Osteocyte (in vitro differentiated cells): ENCODE measurements around the gene ARHGEF26. TPM values are rescaled to one million over a fixed set of nuclear protein-coding genes. Genes with fewer than 3 reads are reported as not detected.

ENCODE experiments used
- DNase-seq: peaks from one replicate; pipeline ENCODE4 v3.0.0; 2021; ENCODE audit warnings: mixed read lengths; ENCODE audit not compliant: unreplicated experiment; ENCODE audit errors: extremely low spot score
- H3K27ac Mint-ChIP-seq: one replicate; pipeline ENCODE4 v1.8.0; 2021; ENCODE audit warnings: mild to moderate bottlenecking, mixed read lengths; ENCODE audit not compliant: unreplicated experiment
- H3K27me3 Mint-ChIP-seq: one replicate; pipeline ENCODE4 v1.8.0; 2021; ENCODE audit warnings: mixed read lengths; ENCODE audit not compliant: unreplicated experiment
- H3K36me3 Mint-ChIP-seq: one replicate; pipeline ENCODE4 v1.8.0; 2021; ENCODE audit warnings: mixed read lengths; ENCODE audit not compliant: unreplicated experiment
- H3K4me1 Mint-ChIP-seq: one replicate; pipeline ENCODE4 v1.8.0; 2021; ENCODE audit warnings: mixed read lengths; ENCODE audit not compliant: unreplicated experiment
- H3K4me3 Mint-ChIP-seq: one replicate; pipeline ENCODE4 v1.8.0; 2021; ENCODE audit warnings: mild to moderate bottlenecking, moderate library complexity, mixed read lengths; ENCODE audit not compliant: unreplicated experiment
- H3K9me3 Mint-ChIP-seq: one replicate; pipeline ENCODE4 v1.8.0; 2021; ENCODE audit warnings: mixed read lengths; ENCODE audit not compliant: unreplicated experiment
- total RNA-seq: library from RNA; stranded (reverse); gene quantifications from 2 replicates; pipeline ENCODE4 v1.2.1, GENCODE V29; 2021
- TF ChIP-seq, protein P1 (sequence below): fragments of 200-600 bp; sonication (generic); IDR thresholded peaks from 2 replicates; pipeline ENCODE4 v1.5.0; 2021; ENCODE audit warnings: antibody characterized with exemption, mild to moderate bottlenecking, moderate library complexity

The ARHGEF26 gene
- total RNA-seq, 1 donor from 2014 or later = 5.4 TPM

DNA sequence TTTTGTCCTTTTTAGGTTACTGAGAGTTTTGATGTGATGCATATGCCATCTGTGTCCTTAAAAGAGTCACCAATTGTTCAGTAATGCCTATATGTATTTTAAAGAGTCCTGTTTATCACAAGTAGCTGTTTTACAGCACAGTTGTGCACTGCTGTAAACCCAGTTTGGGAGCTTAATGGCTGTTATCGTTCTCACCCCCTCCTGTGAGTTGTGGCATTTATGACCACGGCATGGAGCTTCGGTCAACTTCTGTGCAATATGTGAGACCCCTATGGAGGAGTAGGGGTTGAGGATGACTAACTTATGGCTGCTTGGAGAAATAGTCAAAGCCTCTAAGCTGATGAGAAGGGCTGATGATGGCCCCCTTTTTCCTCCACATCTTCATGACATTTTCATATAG, 67.2 kb downstream of the ARHGEF26 start:
- H3K9me3 Mint-ChIP-seq = no peaks in the 10 kb centered on the region
- no peaks in the 10 kb centered on the region for H3K36me3 Mint-ChIP-seq
- no peaks in the 10 kb centered on the region for H3K27me3 Mint-ChIP-seq
- no peak overlapping the region for H3K4me3 Mint-ChIP-seq
- H3K4me1 Mint-ChIP-seq = peaks cover 10% of the 10 kb centered on the region
- TF ChIP-seq, protein P1, sequence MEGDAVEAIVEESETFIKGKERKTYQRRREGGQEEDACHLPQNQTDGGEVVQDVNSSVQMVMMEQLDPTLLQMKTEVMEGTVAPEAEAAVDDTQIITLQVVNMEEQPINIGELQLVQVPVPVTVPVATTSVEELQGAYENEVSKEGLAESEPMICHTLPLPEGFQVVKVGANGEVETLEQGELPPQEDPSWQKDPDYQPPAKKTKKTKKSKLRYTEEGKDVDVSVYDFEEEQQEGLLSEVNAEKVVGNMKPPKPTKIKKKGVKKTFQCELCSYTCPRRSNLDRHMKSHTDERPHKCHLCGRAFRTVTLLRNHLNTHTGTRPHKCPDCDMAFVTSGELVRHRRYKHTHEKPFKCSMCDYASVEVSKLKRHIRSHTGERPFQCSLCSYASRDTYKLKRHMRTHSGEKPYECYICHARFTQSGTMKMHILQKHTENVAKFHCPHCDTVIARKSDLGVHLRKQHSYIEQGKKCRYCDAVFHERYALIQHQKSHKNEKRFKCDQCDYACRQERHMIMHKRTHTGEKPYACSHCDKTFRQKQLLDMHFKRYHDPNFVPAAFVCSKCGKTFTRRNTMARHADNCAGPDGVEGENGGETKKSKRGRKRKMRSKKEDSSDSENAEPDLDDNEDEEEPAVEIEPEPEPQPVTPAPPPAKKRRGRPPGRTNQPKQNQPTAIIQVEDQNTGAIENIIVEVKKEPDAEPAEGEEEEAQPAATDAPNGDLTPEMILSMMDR = no peak
- no peak overlapping the region for H3K27ac Mint-ChIP-seq
- no peak for DNase-seq

DNA sequence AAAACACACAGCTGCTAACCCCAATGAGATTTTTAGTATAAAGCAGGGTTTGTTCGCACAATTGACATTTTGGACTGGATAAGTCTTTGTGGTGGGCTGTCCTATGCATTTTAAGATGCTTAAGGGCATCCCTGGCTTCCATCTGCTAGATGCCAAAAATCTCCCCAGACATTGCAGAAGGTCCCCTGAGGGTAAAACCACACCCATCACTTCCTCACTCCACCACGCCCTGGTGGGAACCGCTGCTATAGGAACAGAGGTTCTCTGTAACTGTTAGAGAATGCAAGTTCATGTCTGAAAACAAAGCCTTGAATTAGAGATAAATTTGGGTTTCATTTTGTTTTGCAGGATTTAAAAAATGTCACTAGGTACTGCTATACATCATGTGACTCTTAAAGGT, 67.7 kb downstream of the ARHGEF26 start:
- H3K4me1 Mint-ChIP-seq = peaks cover 11% of the 10 kb centered on the region
- TF ChIP-seq, protein P1 = no peak
- H3K9me3 Mint-ChIP-seq = no peaks in the 10 kb centered on the region
- no peak for DNase-seq
- H3K36me3 Mint-ChIP-seq = no peaks in the 10 kb centered on the region
- H3K27me3 Mint-ChIP-seq = no peaks in the 10 kb centered on the region
- H3K27ac Mint-ChIP-seq = peak overlapping the region; percentile 34
- no peak overlapping the region for H3K4me3 Mint-ChIP-seq

DNA sequence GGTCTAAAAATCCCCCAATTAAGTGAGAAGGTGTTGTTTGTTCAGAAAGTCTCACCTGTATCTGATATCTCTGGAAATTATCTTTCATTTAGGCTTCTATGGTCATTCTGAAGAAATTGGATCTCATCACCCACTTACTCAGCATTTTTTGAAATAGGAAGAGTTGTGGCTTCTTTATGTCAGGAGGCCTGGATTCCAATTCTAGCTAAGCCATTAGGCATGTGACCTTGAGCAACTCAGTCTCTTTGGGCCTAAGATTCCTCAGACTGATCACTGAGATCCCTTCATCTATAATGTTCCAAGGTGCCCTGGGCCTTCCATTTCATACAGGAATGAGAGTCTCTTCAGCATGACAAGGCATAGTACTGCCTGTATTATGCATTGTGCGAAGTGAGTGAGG, 70.3 kb downstream of the ARHGEF26 start:
- peaks cover 11% of the 10 kb centered on the region for H3K4me1 Mint-ChIP-seq
- DNase-seq = no peak
- TF ChIP-seq, protein P1 = no peak
- no peaks in the 10 kb centered on the region for H3K27me3 Mint-ChIP-seq
- no peaks in the 10 kb centered on the region for H3K36me3 Mint-ChIP-seq
- H3K4me3 Mint-ChIP-seq = no peak overlapping the region
- no peak overlapping the region for H3K27ac Mint-ChIP-seq
- H3K9me3 Mint-ChIP-seq = no peaks in the 10 kb centered on the region

DNA sequence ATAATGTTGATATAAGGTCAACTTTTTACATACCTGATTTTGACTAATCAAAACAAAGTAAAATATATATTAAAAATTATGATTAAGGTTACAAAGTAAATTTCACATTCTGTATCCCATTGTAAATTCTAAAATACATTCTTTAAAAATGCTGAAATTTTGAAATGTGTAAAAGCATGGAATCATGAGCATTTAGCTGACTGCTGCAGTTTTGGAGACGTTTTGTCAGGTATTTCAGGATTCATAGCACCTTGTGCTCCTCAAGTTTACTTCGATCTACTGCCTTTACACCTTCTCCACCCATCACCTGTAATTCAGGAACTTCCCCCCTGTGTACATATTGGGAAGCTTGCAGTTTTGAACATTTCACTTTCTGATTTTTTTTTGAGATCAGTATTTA, 71.0 kb downstream of the ARHGEF26 start:
- TF ChIP-seq, protein P1 = no peak
- H3K4me1 Mint-ChIP-seq = peaks cover 11% of the 10 kb centered on the region
- no peaks in the 10 kb centered on the region for H3K36me3 Mint-ChIP-seq
- H3K4me3 Mint-ChIP-seq = no peak overlapping the region
- no peaks in the 10 kb centered on the region for H3K27me3 Mint-ChIP-seq
- no peak overlapping the region for H3K27ac Mint-ChIP-seq
- DNase-seq = no peak
- H3K9me3 Mint-ChIP-seq = no peaks in the 10 kb centered on the region

DNA sequence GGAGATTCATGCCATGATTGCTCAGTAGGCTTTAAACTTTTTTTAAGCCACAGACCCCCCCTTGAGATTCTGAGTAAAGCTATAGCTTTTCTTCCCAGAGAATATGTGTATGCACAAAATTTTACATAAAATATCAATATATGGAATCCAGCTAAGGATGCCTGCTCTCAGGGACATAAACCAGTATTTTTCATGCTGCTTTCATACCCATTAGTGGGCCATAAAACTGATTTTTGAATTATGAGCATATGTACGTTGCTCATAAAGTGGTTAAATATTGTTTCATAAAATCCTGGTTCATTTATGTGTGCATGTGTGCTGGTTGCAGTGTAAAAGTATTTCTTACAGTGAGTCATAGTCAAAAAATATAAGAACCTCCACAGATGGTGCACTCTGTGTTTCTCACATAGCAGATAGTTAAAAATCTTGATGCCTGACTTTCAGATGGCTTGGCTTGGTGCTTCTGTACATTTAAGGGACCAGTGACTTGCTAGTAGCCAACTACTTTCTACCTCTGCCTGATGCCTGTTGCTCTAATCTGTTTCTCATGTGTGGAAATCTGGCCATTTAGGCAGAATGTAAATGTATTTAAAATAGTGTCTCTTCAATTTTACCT, 71.9 kb downstream of the ARHGEF26 start:
- no peak overlapping the region for H3K4me3 Mint-ChIP-seq
- peaks cover 4% of the 10 kb centered on the region for H3K9me3 Mint-ChIP-seq
- DNase-seq = no peak
- H3K36me3 Mint-ChIP-seq = no peaks in the 10 kb centered on the region
- H3K27me3 Mint-ChIP-seq = no peaks in the 10 kb centered on the region
- TF ChIP-seq, protein P1 = no peak
- peaks cover 15% of the 10 kb centered on the region for H3K4me1 Mint-ChIP-seq
- H3K27ac Mint-ChIP-seq = no peak overlapping the region
